OCI-LY1 (cell line): ENCODE measurements around the gene TRAPPC10.
A peak's percentile ranks its signal among the peaks of the same experiment; 100 is the strongest.

Experiments
- H2AFZ ChIP-seq: fragments of 200-600 bp; sonication (generic), shearing (Covaris generic); 2 replicates; pipeline ENCODE4 v1.6.0; 2014; ENCODE audit warnings: antibody characterized with exemption, mild to moderate bottlenecking, low read length
- H3F3A ChIP-seq: fragments of 200-600 bp; sonication (generic), shearing (Covaris generic); 2 replicates; pipeline ENCODE4 v1.6.0; 2014; ENCODE audit warnings: mild to moderate bottlenecking, antibody characterized with exemption, low read length, moderate library complexity; ENCODE audit not compliant: insufficient read depth
- H3K27ac ChIP-seq: fragments of 200-600 bp; sonication (generic); 2 replicates; pipeline ENCODE4 v1.5.1; 2014; ENCODE audit warnings: low read length, mixed run types, mild to moderate bottlenecking, low read depth; ENCODE audit not compliant: poor library complexity, severe bottlenecking
- H3K27me3 ChIP-seq: fragments of 200-600 bp; sonication (generic); 2 replicates; pipeline ENCODE4 v1.6.0; 2014; ENCODE audit warnings: antibody characterized with exemption, mild to moderate bottlenecking, low read length, moderate library complexity; ENCODE audit not compliant: insufficient read depth
- H3K36me3 ChIP-seq: fragments of 200-600 bp; sonication (generic); 2 replicates; pipeline ENCODE4 v1.6.1; 2014; ENCODE audit warnings: mild to moderate bottlenecking, antibody characterized with exemption, low read length, moderate library complexity, mixed read lengths; ENCODE audit not compliant: insufficient read depth
- H3K4me1 ChIP-seq: fragments of 200-600 bp; sonication (generic); 2 replicates; pipeline ENCODE4 v1.5.1; 2014; ENCODE audit warnings: mild to moderate bottlenecking, low read length, moderate library complexity; ENCODE audit not compliant: insufficient read depth, severe bottlenecking
- H3K4me2 ChIP-seq: fragments of 200-600 bp; sonication (generic), shearing (Covaris generic); 2 replicates; pipeline ENCODE4 v1.6.1; 2014; ENCODE audit warnings: low read length
- H3K4me3 ChIP-seq: fragments of 200-600 bp; sonication (generic); 2 replicates; pipeline ENCODE4 v1.5.1; 2014; ENCODE audit warnings: low read length, low read depth, mild to moderate bottlenecking, mixed read lengths; ENCODE audit not compliant: poor library complexity, severe bottlenecking
- H3K79me2 ChIP-seq: fragments of 200-600 bp; shearing (Covaris generic); 2 replicates; pipeline ENCODE4 v1.6.1; 2016; ENCODE audit warnings: mixed run types, low read length, mixed read lengths; ENCODE audit not compliant: insufficient read depth
- H3K9ac ChIP-seq: fragments of 200-600 bp; sonication (generic), shearing (Covaris generic); 2 replicates; pipeline ENCODE4 v1.6.1; 2014; ENCODE audit warnings: mild to moderate bottlenecking, low read length, mixed read lengths
- H3K9me2 ChIP-seq: fragments of 200-600 bp; sonication (generic), shearing (Covaris generic); 2 replicates; pipeline ENCODE4 v1.6.1; 2014; ENCODE audit warnings: low read depth, mild to moderate bottlenecking, low read length, mixed read lengths
- H3K9me3 ChIP-seq: fragments of 200-600 bp; shearing (Covaris generic); 2 replicates; pipeline ENCODE4 v1.6.1; 2014; ENCODE audit warnings: low read length, mixed read lengths
- H4K20me1 ChIP-seq: fragments of 200-600 bp; sonication (generic), shearing (Covaris generic); 2 replicates; pipeline ENCODE4 v1.6.0; 2016; ENCODE audit warnings: mild to moderate bottlenecking, low read length; ENCODE audit not compliant: insufficient read depth
- EZH2 ChIP-seq: fragments of 200-600 bp; sonication (generic), shearing (Covaris generic); IDR thresholded peaks from 2 replicates; pipeline ENCODE4 v1.8.0; 2017; ENCODE audit warnings: borderline replicate concordance, mixed run types, mild to moderate bottlenecking, antibody characterized with exemption, low read length, moderate library complexity, mixed read lengths
- TF ChIP-seq, protein P1 (sequence below): fragments of 200-600 bp; sonication (generic), shearing (Covaris generic); IDR thresholded peaks from 2 replicates; pipeline ENCODE4 v1.5.1; 2017; ENCODE audit warnings: mild to moderate bottlenecking, antibody characterized with exemption, low read length, moderate library complexity, mixed read lengths

Gene TRAPPC10

DNA sequence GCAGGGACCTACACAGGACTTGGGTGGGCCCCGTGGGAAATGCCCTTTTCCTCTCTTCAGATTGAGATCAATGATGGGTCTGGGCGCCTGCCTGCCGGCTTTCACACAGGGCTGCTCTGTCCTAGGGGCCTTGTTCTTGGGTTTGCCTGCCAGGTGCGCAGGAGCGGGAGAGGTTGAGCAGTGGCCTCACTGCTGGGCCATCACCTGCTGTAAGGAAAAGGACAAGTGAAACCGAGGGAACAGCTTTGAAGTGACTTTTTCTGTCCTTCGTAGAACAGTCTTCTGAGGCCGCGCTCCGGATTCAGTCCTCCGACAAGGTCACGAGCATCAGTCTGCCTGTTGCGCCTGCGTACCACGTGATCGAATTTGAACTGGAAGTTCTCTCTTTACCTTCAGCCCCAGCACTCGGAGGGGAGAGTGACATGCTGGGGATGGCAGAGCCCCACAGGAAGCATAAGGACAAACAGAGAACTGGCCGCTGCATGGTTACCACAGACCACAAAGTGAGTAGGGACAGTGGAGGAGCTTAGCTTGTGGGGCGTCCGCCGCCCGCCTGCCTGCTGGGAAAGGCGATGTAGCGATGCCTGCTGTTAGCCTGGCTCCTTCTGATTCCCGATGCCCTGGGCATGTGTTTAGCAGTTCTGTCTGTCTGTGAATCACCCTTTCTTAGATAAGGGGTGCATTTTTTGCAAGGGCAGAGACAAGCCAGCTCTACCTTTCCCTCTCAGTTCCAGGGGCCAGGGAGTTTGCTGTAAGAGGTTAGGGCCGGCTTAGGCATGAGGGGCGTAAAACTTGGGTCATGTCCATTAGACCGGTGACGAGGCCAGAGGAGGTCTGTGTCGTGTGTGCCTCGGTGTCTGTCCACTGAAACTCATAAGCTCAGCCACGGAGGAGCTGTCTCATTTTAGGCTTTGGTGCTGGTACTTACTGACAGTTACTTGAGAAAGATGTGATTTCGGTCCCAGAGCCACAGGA is 75.6 kb downstream of the TRAPPC10 start:
- Histone ChIP-seq H3K4me1 (peaks cover 22% of the 10 kb centered on the region), H3K27me3 (no peaks in the 10 kb centered on the region), H3K9me3 (no peaks in the 10 kb centered on the region), H3K9me2 (no peaks in the 10 kb centered on the region), H3K9ac (no peak overlapping the region), H3K79me2 (no peaks in the 10 kb centered on the region), H4K20me1 (no peaks in the 10 kb centered on the region), H3K36me3 (peaks cover 68% of the 10 kb centered on the region), H2AFZ (no peak overlapping the region), H3F3A (no peaks in the 10 kb centered on the region), H3K27ac (no peak overlapping the region), H3K4me3 (no peak overlapping the region), H3K4me2 (no peak overlapping the region)
- TF ChIP-seq, protein P1, sequence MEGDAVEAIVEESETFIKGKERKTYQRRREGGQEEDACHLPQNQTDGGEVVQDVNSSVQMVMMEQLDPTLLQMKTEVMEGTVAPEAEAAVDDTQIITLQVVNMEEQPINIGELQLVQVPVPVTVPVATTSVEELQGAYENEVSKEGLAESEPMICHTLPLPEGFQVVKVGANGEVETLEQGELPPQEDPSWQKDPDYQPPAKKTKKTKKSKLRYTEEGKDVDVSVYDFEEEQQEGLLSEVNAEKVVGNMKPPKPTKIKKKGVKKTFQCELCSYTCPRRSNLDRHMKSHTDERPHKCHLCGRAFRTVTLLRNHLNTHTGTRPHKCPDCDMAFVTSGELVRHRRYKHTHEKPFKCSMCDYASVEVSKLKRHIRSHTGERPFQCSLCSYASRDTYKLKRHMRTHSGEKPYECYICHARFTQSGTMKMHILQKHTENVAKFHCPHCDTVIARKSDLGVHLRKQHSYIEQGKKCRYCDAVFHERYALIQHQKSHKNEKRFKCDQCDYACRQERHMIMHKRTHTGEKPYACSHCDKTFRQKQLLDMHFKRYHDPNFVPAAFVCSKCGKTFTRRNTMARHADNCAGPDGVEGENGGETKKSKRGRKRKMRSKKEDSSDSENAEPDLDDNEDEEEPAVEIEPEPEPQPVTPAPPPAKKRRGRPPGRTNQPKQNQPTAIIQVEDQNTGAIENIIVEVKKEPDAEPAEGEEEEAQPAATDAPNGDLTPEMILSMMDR: no peak
- TF ChIP-seq EZH2: no peak

DNA sequence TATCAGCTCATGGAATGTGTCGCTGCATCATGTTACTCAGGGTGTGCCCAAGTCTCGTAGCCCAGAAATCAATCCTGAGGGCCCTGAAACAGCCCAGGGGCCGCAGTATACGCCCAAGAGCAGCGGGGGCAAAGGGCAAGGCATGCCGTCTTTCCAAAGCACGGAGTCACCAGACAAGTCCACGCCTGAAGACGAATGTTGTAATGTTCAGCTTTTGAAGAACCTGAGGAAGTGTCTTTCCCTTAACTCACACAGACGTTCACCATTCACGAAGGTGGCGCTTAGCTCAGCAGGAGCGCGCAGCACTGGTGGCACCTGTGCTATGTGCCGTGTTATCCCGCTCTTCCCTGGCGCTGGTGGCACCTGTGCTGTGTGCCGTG is 76.3 kb downstream of the TRAPPC10 start:
- Histone ChIP-seq H3K9ac (no peak overlapping the region), H4K20me1 (no peaks in the 10 kb centered on the region), H3F3A (no peaks in the 10 kb centered on the region), H3K79me2 (no peaks in the 10 kb centered on the region), H3K9me3 (no peaks in the 10 kb centered on the region), H2AFZ (no peak overlapping the region), H3K4me3 (no peak overlapping the region), H3K4me2 (no peak overlapping the region), H3K4me1 (peaks cover 22% of the 10 kb centered on the region), H3K27me3 (no peaks in the 10 kb centered on the region), H3K9me2 (no peaks in the 10 kb centered on the region), H3K27ac (peak overlapping the region; percentile 88), H3K36me3 (peaks cover 68% of the 10 kb centered on the region)
- TF ChIP-seq, protein P1: no peak
- TF ChIP-seq EZH2: no peak

DNA sequence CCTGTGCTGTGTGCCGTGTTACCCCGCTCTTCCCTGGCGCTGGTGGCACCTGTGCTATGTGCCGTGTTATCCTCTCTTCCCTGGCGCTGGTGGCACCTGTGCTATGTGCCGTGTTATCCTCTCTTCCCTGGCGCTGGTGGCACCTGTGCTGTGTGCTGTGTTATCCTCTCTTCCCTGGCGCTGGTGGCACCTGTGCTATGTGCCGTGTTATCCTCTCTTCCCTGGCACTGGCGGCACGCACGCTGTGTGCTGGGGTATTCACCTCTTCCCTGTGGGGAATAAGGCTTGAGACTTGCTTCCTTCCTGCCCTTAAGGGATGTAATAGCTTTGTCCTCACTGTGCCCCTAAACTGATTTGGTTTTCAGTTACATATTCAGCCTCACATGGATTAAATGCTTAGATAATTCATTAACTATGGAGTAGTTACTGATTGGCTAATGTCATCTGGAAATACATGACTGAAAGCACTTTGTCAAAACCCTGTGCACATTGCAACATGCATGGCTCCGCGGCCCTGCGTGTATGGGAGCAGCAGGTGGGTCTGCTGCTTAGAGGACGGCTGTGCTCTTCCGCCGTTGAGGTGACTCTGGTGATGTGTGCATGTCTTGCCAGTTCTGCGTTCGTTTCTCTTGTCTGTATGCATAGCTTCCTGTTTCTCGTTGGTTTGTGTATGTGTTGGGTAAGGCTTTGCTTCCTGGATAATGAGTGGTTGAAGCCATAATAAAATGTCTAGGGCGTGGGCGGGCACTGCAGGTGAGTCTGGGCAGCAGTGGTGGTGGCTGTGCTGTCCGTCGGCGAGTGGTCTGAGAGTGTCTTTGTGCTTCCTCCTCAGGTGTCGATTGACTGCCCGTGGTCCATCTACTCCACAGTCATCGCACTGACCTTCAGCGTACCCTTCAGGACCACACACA is 77.1 kb downstream of the TRAPPC10 start:
- peak overlapping the region; percentile 0; the same call in 1 of the 2 replicates for H3K4me2 ChIP-seq
- H4K20me1 ChIP-seq: no peaks in the 10 kb centered on the region
- peaks cover 22% of the 10 kb centered on the region for H3K4me1 ChIP-seq
- no peak overlapping the region for H2AFZ ChIP-seq
- no peak overlapping the region; the same call in 1 of the 2 replicates for H3K9ac ChIP-seq
- H3K9me2 ChIP-seq: no peaks in the 10 kb centered on the region
- peak overlapping the region; percentile 88 for H3K27ac ChIP-seq
- H3K79me2 ChIP-seq: no peaks in the 10 kb centered on the region
- no peaks in the 10 kb centered on the region for H3F3A ChIP-seq
- H3K4me3 ChIP-seq: no peak overlapping the region
- peaks cover 67% of the 10 kb centered on the region for H3K36me3 ChIP-seq
- no peaks in the 10 kb centered on the region for H3K27me3 ChIP-seq
- no peaks in the 10 kb centered on the region for H3K9me3 ChIP-seq
- TF ChIP-seq, protein P1: no peak
- no peak for TF ChIP-seq EZH2
